ENCODE measurements around the gene ZNF791.
"Not testable (repeated sequence)": the region's sequence is repeated elsewhere in the genome, so short reads cannot be mapped to it uniquely, and the experiment has no call there.

Gene ZNF791

DNA sequence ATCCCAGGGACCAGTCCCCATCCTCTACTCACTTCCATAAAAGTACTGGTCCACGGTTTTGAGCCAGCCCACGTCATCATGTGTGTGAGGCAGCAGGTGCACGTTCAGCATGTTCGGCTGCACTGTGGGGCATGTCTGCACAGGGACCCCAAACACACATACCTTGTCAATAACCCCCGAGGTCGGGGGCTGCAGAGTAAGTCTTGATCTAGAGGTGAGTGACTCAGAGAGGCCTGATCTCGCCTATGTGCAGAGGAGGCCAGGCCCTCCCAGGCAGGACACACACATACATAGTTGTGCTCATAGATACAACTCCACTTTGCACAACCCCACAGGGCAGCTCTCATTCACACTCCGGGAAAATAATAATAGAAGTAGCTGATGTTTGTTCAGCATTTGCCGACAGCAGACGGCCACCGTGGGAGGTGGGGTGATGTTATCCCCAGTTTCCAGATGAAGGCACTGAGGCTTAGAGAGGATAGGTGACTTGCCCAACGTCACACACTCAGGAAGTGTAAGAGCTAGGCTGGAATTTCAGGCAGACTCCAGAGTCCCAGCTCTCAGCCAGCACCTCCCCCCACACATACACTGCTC lies 55.0 kb downstream of the ZNF791 start:
- no peak for DNase-seq (ENCODE audit: low read depth in 1 of 2, low spot score in 1 of 2)

DNA sequence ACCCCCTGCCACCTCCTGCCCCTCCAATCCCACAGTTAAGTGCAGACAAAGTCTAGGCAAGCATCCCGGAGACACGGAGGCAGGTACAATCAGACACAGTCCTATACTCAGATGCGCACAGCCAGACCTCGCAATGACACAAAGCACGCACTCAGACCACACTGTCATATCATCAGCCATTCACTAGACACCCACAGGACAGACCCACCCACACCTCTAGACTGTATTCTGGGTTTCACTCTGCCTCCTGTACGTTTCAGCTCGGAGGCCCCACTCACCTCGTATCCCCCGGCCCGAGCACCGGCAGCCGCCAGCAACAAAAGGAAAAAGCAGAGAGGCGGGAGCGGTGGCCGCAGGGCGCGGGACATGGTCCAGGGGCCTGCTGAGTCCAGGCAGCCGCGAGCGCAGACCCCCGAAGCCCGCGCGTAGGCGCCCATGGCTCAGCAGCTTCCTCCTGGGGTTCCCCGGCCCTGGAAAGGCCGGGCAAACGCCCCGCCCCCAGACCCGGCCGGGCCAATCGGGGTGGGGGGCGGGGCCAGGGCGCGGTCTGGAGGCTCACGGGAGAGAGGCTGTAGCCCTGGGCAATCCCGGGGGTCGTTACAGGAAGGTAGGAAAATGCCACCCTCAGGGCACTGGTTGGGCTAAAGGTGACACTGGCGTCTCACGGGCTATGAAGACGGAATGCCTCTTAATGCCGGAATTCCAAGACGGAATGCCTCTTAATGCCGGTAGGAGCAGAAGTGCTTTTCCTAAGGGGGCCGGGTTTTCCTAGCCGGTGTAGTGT lies 55.7 kb downstream of the ZNF791 start, which contains the start of the genes MAN2B1 and WDR83:
MAN2B1 (minus strand) TSS at position 478 of the 784 bp plus-strand sequence; CDS start at position 437, 41 bp downstream.
WDR83 (plus strand) TSS at position 543 of the 784 bp plus-strand sequence. CDS start 2,984 bp downstream, outside the sequence.
- peak; percentile 61 to 70 for DNase-seq (ENCODE audit: low read depth in 1 of 2, low spot score in 1 of 2)

DNA sequence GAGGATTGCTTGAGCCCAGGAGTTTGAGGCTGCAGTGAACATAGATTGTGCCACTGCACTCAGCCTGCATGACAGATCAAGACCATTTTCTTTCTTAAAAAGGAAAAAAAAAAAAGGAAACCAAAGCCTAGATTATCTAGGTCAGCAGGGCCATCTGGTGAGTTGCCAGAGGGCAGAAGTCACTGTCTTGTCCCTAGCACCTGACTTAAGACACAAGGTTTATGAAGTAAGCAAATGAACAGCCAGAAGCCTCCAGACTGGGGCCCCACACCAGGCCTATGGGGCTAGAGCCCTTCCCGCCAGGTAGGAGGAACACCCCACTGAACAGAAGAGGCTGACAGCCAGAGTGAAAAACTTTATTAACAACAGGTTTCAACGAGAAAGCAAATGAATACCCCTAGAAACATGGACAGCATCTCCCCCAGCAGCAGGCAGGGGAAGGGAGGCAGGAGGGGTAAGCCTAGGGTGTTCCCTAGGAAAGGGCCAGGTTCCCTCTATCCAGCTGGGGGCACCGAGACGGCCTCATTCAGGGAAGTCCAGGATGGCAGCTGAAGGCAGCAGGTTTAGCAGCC lies 57.1 kb downstream of the ZNF791 start:
- DNase-seq (ENCODE audit: low read depth in 1 of 2, low spot score in 1 of 2), result no peak

DNA sequence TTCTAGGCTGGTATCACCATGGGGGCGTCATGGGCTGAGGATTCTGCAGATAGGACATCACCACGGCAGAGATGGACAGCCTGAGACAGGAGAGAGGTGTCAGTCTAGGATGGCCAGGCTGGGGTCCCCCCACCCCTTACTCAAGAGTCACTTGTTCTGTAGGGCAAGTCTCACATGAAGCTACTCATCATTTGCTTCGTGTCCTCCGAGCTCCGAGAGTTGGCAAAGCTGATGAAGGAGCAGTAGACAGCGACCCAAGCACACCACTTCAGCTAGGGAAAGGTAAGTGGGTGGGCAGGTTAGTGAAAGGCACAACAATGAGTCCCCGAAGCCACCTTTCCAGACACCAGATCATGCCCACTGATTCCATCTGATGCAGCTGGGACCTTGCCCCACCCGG lies 57.6 kb downstream of the ZNF791 start:
- no peak for DNase-seq (ENCODE audit: low read depth in 1 of 2, low spot score in 1 of 2)

DNA sequence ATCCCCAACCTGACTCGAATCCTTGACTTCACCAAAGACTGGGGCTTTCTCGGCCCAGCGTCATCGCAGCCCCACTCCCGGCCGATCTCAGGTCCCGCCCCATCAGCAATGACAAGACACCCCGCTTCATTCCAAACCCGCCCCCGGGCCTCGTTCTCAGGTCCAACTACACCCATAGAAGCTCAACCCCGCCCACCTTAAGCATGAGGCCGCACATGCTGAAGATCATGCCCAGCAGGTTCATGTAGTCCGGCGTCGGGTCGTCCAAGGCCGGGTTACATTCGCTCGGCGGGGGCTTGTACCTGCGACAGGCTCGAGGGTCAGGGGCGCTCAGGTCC lies 58.2 kb downstream of the ZNF791 start:
- peak; percentile 40 to 45 for DNase-seq (ENCODE audit: low read depth in 1 of 2, low spot score in 1 of 2)

DNA sequence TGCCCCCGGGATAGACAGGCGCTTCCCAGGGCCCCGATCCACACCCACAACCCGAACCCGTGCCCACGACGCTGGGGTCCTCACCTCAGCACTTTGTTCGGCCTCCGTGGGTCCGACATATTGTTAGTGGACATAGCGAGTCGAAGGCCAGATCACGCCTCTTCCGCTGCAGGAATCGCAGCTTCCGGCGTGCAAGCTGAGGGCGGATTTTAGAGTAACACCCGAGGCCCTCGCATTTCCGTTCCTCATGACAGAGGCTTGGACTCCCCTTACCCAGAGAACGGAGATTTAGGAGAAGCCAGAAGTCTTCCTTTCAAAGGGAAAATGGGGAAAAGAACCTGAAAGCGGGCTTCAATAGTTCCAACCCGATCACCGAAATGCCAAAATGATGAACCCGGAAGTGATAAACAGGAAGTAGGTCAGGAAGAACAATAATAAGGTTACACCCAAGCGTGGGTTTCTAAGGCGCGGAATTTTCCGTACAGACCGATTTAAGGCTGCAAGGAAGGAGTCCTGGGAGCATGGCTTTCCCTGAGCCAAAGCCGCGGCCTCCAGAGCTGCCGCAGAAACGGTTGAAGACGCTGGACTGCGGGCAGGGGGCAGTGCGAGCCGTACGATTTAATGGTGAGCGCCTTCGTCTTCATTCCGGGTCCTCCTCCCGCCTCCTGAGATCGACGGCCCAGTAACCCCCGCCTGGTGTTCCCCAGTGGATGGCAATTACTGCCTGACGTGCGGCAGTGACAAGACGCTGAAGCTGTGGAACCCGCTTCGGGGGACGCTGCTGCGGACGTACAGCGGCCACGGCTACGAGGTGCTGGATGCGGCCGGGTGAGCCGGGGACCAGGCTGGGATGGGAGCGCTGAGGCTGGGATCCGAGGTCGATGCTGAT lies 58.8 kb downstream of the ZNF791 start:
- DNase-seq (ENCODE audit: low read depth in 1 of 2, low spot score in 1 of 2), result peak; percentile 63 to 70

DNA sequence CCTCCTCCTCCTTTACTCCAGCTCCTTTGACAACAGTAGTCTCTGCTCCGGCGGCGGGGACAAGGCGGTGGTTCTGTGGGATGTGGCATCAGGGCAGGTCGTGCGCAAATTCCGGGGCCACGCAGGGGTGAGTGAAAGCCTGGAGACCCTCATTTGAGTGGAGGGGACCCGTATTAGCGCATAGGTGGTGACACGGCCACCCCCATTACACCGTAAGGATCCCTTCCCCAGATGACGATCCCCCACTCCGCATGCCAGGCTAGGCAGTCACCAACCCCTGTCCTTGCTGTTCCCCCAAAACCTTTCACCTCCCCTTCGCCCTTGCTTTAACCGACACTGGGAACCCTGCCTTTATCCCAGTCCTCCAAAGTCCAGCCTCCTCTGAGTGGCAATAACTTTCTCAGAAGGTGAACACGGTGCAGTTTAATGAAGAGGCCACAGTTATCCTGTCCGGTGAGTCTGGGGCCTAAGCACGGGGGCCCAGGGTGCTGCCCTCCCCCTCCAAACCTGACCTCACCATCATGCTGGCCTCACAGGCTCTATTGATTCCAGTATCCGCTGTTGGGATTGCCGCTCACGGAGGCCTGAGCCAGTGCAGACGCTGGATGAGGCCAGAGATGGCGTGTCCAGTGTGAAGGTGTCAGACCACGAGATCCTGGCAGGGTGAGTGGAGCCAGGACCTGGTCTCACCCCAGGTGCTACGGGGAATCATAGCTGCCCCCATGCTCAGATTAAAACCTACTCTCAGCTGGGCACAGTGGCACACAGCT lies 59.6 kb downstream of the ZNF791 start:
- DNase-seq (ENCODE audit: low read depth in 1 of 2, low spot score in 1 of 2), result no peak

DNA sequence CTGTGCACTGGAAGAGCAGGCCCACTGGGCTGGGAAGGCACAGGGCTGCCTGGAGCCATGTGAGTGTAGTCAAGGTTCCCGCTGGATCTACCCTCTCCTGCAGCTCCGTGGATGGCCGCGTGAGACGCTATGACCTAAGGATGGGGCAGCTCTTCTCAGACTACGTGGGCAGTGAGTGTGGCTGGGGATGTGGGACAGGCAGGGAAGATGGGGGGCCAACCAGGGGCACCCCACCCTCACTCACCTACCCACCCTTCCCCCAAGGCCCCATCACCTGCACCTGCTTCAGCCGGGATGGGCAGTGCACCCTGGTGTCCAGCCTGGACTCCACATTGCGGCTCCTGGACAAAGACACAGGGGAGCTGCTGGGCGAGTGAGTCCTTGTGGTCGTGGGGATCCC lies 62.0 kb downstream of the ZNF791 start:
- DNase-seq (ENCODE audit: low read depth in 1 of 2, low spot score in 1 of 2), result no peak

DNA sequence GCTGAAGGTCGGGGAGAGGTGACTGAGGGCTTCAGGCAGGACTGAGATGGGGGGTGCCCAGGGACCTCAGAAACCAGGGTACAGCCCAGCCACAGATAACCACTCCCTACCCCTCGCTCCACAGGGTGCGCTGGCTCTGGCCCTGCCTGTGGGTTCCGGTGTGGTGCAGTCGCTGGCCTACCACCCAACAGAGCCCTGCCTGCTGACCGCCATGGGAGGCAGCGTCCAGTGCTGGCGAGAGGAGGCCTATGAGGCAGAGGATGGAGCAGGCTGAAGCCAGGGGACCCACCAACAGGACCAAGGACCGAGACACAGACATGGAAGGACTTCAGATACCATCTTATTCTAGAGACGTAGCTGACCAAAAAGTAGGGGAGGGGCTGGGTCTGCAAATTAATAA lies 64.7 kb downstream of the ZNF791 start:
- DNase-seq (ENCODE audit: low read depth in 1 of 2, low spot score in 1 of 2), result no peak

DNA sequence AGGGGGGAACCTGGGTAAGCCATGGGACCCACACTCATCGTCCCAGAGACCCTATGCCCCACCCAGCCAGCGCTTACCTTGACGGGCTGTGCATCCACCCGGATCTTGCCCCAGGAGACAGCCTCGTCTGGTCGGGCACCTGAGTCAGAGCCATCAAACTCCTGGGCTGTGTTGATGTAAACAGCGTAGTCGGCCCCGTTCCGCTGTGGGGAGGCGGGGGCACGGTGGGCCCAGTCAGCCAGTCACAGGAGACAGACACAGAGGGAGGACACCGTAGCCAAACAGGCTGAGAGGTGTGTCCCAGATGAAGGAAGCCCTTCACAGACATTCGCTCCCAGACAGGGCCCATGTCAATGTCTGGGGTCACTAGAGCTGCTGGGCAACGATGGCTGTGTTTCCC lies 65.2 kb downstream of the ZNF791 start:
- DNase-seq (ENCODE audit: low read depth in 1 of 2, low spot score in 1 of 2), result no peak

DNA sequence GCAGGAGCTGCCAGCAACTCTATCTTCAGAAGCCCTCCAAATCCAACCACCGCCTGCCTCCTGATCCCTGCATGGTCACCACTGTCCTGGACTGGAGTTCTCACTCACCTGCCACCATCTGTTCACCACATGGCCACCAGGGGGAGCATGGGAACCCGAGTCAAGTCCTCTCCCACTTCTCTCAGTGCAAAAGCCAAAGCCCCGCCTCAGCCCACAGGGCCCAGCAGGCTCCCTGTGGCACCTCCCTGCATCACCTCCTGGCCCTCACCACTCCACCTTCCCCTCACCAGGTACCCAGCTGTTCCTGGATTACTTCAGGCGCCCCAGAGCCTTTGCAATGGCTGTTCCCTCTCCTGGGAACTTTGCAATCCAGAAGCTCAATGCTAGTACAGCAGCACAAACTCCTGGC lies 65.7 kb downstream of the ZNF791 start:
- peak; percentile 73 to 86 for DNase-seq (ENCODE audit: low read depth in 1 of 2, low spot score in 1 of 2)

DNA sequence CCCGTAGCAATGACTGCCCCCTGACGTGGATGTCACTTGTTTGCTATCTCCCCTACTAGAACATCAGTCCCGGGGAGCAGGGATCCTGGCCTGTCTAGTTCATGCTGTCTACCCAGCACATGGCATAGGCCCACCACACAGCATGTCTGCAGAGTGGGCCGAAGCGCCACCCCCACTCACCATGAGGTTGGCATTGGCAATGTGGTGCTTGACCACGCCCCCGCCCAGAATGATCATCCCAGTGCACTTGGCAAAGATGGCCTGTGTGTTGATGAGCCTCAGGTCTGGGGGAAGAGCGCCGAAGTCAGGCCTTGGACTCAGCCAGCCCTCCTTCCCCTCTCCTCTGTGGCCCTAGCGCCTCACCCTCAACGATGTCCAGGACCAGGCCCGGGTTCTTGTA lies 66.2 kb downstream of the ZNF791 start:
- no peak for DNase-seq (ENCODE audit: low read depth in 1 of 2, low spot score in 1 of 2)

DNA sequence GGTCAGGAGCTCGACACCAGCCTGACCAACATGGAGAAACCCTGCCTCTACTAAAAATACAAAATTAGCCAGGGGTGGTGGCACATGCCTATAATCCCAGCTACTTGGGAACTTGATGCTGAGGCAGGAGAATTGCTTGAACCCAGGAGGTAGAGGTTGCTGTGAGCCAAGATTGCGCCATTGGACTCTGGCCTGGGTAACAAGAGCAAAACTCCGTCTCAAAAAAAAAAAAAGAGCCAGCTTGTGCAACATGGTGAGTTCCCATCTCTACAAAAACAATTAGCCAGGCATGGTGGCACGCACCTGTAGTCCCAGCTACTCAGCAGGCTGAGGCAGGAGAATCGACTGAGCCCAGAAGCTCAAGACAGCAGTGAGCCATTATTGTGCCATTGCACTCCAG lies 67.3 kb downstream of the ZNF791 start:
- DNase-seq (ENCODE audit: low read depth in 1 of 2, low spot score in 1 of 2), result not testable (repeated sequence)

DNA sequence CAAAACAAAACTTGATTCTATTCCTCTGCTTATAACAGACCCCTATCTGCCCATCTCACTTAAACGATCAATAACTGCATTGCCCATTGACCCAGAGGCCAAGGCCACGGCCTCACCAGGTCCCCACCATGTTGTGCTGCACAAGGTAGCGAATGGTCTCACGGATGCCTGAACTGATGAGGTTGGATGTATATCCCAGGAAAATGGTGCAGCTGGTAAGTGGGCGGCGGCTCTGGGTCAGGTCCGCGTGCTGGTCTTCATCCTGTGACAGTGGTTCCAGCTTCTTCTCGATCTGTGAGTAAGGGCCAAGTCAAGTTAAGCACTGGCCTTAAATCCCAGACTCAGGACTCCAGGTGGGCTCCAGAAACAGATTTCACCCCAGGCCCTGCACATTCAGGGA lies 69.3 kb downstream of the ZNF791 start:
- DNase-seq (ENCODE audit: low read depth in 1 of 2, low spot score in 1 of 2), result no peak

DNA sequence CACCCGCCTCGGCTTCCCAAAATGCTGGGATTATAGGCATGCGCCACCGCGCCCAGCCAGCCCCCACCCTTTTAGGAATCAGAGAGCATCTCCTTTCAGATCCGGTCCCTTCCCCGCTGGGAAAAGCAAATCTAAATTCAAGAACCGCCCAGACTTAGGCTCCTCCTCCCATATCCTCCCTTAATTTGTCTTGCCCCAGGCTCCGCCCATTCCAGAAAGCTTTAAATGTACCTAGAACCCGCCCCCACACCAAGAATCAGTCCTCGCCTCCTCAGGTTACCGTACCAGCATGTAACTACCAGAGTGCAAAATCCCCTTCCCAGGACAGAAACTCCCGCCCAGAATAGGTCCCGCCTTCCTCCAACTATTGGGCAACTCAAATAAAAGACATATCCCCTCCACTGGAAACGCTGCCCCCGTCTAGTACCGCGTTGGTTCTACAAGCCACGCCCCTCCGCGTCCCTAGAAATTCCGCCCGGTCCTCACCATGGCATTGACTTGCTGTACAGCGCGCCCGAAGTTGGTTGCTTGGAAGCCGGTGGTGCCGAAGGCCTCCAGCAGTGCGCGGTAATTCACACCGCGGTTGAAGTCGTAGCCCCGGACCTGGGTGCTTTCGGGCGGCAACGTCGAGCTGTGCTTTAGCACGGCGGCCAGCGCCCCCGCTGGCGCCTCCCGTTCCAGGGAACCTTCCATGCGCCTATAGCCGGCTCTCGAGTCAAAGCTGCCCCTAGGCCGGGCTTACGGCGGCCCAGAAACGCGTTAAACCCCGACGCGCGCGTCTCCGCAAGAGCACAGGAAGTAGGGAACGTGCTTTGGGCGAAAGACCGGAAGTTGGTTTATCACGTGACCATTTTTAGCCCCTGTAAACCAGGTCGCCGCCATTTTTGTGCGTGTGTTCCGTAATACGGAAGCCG lies 70.6 kb downstream of the ZNF791 start, which contains the start of gene DHPS:
DHPS (minus strand) TSS at position 807 of the 914 bp plus-strand sequence; CDS start at position 693, 114 bp downstream.
- peak; percentile 73 to 91 for DNase-seq (ENCODE audit: low read depth in 1 of 2, low spot score in 1 of 2)

Data from activated CD4-positive, alpha-beta T cell treated with anti-CD3 and anti-CD28 coated beads, Interleukin-2, amount 50 U/mL, for 24 hours (primary cell).